OCI-LY7 (cell line): Measurements from ENCODE around the gene DISC1. TPM values are rescaled to one million over a fixed set of nuclear protein-coding genes. Genes with fewer than 3 reads are reported as not detected.

Experiments
- BruUV-seq: library from RNA; stranded (reverse); fragments of 400-500 nt; replicated peaks from 2 replicates; lab custom pipeline; 2021; lab: Mats Ljungman, UMichigan
- CTCF ChIA-PET: fragments of 300-600 bp; sonication (Branson Sonifier 250); formaldehyde crosslinking; loops from one replicate; lab custom pipeline; 2022; ENCODE audit warnings: antibody characterized with exemption; ENCODE audit not compliant: unreplicated experiment; lab: Charles Lee
- POLR2A ChIA-PET: fragments of 300-600 bp; sonication (Branson Sonifier 250); formaldehyde crosslinking; loops from one replicate; lab custom pipeline; 2022; ENCODE audit warnings: antibody characterized with exemption; lab: Charles Lee
- DNase-seq: peaks from one replicate; pipeline ENCODE4 v3.0.0-alpha.2; 2015; ENCODE audit warnings: low spot score
- H2AFZ ChIP-seq: fragments of 200-600 bp; sonication (generic), shearing (Covaris generic); 2 replicates; pipeline ENCODE4 v1.6.1; 2014; ENCODE audit warnings: mild to moderate bottlenecking, antibody characterized with exemption, low read length, moderate library complexity
- H3K27ac ChIP-seq: fragments of 200-600 bp; sonication (generic); 2 replicates; pipeline ENCODE4 v1.5.1; 2014; ENCODE audit warnings: mixed run types, low read depth, mild to moderate bottlenecking, moderate library complexity, low read length, inconsistent platforms; ENCODE audit not compliant: poor library complexity, severe bottlenecking
- H3K36me3 ChIP-seq: fragments of 200-600 bp; sonication (generic); 2 replicates; pipeline ENCODE4 v1.6.1; 2014; ENCODE audit warnings: mild to moderate bottlenecking, antibody characterized with exemption, low read length, moderate library complexity, mixed read lengths; ENCODE audit not compliant: insufficient read depth
- H3K4me1 ChIP-seq: fragments of 200-600 bp; sonication (generic); 2 replicates; pipeline ENCODE4 v1.5.1; 2014; ENCODE audit warnings: mild to moderate bottlenecking, low read length; ENCODE audit not compliant: insufficient read depth, poor library complexity, severe bottlenecking
- H3K4me2 ChIP-seq: fragments of 200-600 bp; sonication (generic); 2 replicates; pipeline ENCODE4 v1.6.1; 2014; ENCODE audit warnings: mild to moderate bottlenecking, low read length
- H3K4me3 ChIP-seq: fragments of 200-600 bp; sonication (generic); 2 replicates; pipeline ENCODE4 v1.5.1; 2014; ENCODE audit warnings: mild to moderate bottlenecking, low read depth, low read length; ENCODE audit not compliant: poor library complexity, severe bottlenecking
- H3K79me2 ChIP-seq: fragments of 200-600 bp; sonication (generic); 2 replicates; pipeline ENCODE4 v1.6.1; 2016; ENCODE audit warnings: low read depth, mild to moderate bottlenecking, low read length, moderate library complexity, mixed read lengths; ENCODE audit not compliant: insufficient read depth
- H3K9me2 ChIP-seq: fragments of 200-600 bp; sonication (generic); 2 replicates; pipeline ENCODE4 v1.6.1; 2016; ENCODE audit warnings: mild to moderate bottlenecking, low read length, mixed read lengths; ENCODE audit not compliant: insufficient read depth
- H3K9me3 ChIP-seq: fragments of 200-600 bp; sonication (generic); 2 replicates; pipeline ENCODE4 v1.6.1; 2014; ENCODE audit warnings: mild to moderate bottlenecking, mixed run types, low read length, mixed read lengths
- H4K20me1 ChIP-seq: fragments of 200-600 bp; sonication (generic); 2 replicates; pipeline ENCODE4 v1.6.1; 2014; ENCODE audit warnings: mild to moderate bottlenecking, antibody characterized with exemption, low read length, moderate library complexity, mixed read lengths; ENCODE audit not compliant: insufficient read depth
- EZH2phosphoT487 ChIP-seq: fragments of 200-600 bp; sonication (generic); IDR thresholded peaks from 2 replicates; pipeline ENCODE4 v1.6.1; 2018; ENCODE audit warnings: low read depth, borderline replicate concordance, mild to moderate bottlenecking, mixed run types, antibody characterized with exemption, low read length, moderate library complexity, mixed read lengths
- intact Hi-C: fragments of 100-400 bp; cut with micrococcal nuclease; formaldehyde crosslinking; loops from one replicate; pipeline ENCODE4 v1.10.0; 2022; ENCODE audit not compliant: unreplicated experiment
- total RNA-seq, 2 experiments: library from RNA; depleted of rRNA in 1 of 2; stranded (reverse); fragments of >200 nt in 1 of 2; shearing (Covaris generic) in 1 of 2; gene quantifications; 2 replicates each; pipeline ENCODE4 v1.2.3, GENCODE V29; 2014 to 2022
- TF ChIP-seq, protein P1 (sequence below): fragments of 200-600 bp; sonication (generic); conservative IDR thresholded peaks from 2 replicates; pipeline ENCODE4 v1.5.1; 2014; ENCODE audit warnings: mild to moderate bottlenecking, antibody characterized with exemption, low read length, moderate library complexity, mixed read lengths

DISC1 gene
- total RNA-seq, 2 experiments from 2014 or later = 0.91 TPM; not detected in 1

DNA sequence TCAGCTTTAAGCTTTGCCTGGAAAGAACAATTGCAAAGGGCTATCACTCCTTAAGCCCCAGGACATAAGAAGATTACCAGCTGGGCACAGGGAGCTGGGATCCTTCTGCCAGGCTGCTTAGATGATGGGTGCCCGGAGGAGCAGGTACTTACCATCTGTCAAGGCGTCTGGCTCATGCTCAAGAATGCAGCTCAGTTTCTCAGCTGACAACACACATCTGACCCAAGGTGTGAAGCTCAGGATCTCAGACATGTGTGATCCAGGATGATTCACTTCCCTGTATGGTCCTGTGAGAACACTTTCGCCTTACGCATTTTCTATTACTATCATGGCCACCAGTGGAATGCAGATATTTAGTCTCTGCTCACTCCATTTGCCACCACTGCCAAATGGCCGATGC is 14.7 kb upstream of the DISC1 start:
- no peak overlapping the region for H2AFZ ChIP-seq
- H3K4me3 ChIP-seq = no peak overlapping the region
- H4K20me1 ChIP-seq = 0 out of 2 replicates have a peak, but pooled peaks cover 3% of the 10 kb centered on the region
- no TSS peak for BruUV-seq
- no peaks in the 10 kb centered on the region for H3K9me2 ChIP-seq
- H3K79me2 ChIP-seq = no peaks in the 10 kb centered on the region
- ChIA-PET POLR2A (interaction anchor here (0.5 to 2.0 kb wide), 5 partner anchors 12 to 634 kb away, joined by 3 to 5 read pairs (median 3); partner anchors contain the start of genes EXOC8 and SPRTN), CTCF (no interaction called here)
- peaks cover 24% of the 10 kb centered on the region for H3K4me1 ChIP-seq
- H3K4me2 ChIP-seq = peak overlapping the region; percentile 73
- H3K9me3 ChIP-seq = peaks cover 6% of the 10 kb centered on the region; the same call in 1 of the 2 replicates
- no peak overlapping the region for H3K27ac ChIP-seq
- H3K36me3 ChIP-seq = no peaks in the 10 kb centered on the region; the same call in 1 of the 2 replicates
- no peak for TF ChIP-seq EZH2phosphoT487
- TF ChIP-seq, protein P1, sequence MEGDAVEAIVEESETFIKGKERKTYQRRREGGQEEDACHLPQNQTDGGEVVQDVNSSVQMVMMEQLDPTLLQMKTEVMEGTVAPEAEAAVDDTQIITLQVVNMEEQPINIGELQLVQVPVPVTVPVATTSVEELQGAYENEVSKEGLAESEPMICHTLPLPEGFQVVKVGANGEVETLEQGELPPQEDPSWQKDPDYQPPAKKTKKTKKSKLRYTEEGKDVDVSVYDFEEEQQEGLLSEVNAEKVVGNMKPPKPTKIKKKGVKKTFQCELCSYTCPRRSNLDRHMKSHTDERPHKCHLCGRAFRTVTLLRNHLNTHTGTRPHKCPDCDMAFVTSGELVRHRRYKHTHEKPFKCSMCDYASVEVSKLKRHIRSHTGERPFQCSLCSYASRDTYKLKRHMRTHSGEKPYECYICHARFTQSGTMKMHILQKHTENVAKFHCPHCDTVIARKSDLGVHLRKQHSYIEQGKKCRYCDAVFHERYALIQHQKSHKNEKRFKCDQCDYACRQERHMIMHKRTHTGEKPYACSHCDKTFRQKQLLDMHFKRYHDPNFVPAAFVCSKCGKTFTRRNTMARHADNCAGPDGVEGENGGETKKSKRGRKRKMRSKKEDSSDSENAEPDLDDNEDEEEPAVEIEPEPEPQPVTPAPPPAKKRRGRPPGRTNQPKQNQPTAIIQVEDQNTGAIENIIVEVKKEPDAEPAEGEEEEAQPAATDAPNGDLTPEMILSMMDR = no peak
- DNase-seq = no peak
- intact Hi-C loops = loop anchor here (5.0 kb wide), 1 partner anchor 635 kb away; the partner anchor contains the start of genes ARV1 and TTC13

DNA sequence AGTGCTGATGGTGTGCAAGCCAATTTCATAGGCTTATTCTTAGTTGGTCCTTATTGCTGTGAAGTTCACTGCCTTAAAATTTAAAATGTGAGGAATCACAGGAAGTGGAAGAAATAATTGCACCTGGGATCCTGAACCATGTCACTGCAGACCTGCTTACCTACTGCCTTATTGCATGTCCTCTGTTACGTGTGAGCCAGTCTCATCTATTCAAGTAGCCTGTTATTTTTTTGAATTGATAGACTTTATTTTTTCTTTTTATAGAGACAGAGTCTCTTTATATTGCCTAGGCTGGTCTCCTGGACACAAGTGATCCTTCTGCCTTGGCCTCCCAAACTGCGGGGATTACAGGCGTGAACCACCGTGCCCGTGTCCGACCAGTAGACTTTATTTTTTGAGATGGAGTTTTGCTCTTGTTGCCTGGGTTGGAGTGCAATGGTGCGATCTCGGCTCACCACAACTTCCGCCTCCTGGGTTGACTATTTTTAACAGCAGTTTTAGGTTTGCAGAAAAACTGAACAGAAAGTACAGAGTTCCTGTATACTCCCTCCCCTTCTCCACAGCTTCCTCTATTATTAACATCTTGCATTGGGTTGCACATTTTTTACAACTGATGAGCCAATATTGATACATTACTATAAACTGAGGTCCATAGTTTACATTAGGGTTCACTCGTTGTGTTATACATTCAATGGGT is 14.0 kb upstream of the DISC1 start:
- POLR2A ChIA-PET = interaction anchor here (2.0 kb wide), 1 partner anchor 275 kb away, joined by 5 read pairs; the partner anchor contains the start of genes EXOC8 and SPRTN
- H3K79me2 ChIP-seq = no peaks in the 10 kb centered on the region
- CTCF ChIA-PET = no interaction called here
- no TSS peak for BruUV-seq
- no peak for TF ChIP-seq EZH2phosphoT487
- TF ChIP-seq, protein P1 = no peak
- H3K9me2 ChIP-seq = no peaks in the 10 kb centered on the region
- peak; percentile 78 for DNase-seq
- H4K20me1 ChIP-seq = 0 out of 2 replicates have a peak, but pooled peaks cover 3% of the 10 kb centered on the region
- H3K4me3 ChIP-seq = peak overlapping the region; percentile 41
- peaks cover 6% of the 10 kb centered on the region; the same call in 1 of the 2 replicates for H3K9me3 ChIP-seq
- intact Hi-C loops = loop anchor here (5.0 kb wide), 1 partner anchor 635 kb away; the partner anchor contains the start of genes ARV1 and TTC13
- H3K27ac ChIP-seq = peak overlapping the region; percentile 26
- peak overlapping the region; percentile 73 for H3K4me2 ChIP-seq
- no peaks in the 10 kb centered on the region; the same call in 1 of the 2 replicates for H3K36me3 ChIP-seq
- H3K4me1 ChIP-seq = peaks cover 24% of the 10 kb centered on the region
- H2AFZ ChIP-seq = no peak overlapping the region; the same call in 1 of the 2 replicates
